HepG2 (cell line): Measurements from ENCODE around the gene NACC2.

Experiments used
- RFX5 ChIP-seq: IDR thresholded peaks from 2 replicates; pipeline ENCODE4 v1.6.1; 2011; ENCODE audit warnings: low read depth, low read length, improper control_type of control experiment
- SIN3A ChIP-seq: IDR thresholded peaks from 2 replicates; pipeline ENCODE4 v1.6.1; 2011; ENCODE audit warnings: low read depth, mild to moderate bottlenecking, control low read depth, low read length, borderline replicate concordance

DNA sequence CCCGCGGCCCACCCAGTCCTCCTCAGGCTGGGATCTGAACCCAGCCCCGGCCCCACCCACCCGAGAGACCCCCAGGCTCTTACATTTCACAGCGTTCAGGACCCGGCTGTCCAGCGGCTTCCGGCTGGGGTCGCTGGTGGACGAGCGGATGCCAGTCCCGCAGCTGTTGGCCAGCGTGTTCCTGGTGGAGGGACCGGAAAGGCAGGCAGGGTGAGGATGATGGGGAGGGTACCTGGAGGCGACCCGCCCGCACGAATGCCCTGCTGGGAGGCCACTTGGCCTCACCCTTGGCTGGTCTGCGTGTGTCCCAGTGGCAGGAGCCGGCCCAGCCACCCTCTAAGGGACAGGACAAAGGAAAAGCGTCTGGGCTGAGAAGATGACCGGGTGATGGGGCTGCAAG lies 82.0 kb downstream of the NACC2 start:
- TF ChIP-seq SIN3A (no peak), RFX5 (no peak)
